ENCODE measurements around the gene DNAH5. TPM values are rescaled to one million over a fixed set of nuclear protein-coding genes. Genes with fewer than 3 reads are reported as not detected.

DNAH5 gene
- total RNA-seq, 1 donor from 2014 or later = 13.8 TPM

DNA sequence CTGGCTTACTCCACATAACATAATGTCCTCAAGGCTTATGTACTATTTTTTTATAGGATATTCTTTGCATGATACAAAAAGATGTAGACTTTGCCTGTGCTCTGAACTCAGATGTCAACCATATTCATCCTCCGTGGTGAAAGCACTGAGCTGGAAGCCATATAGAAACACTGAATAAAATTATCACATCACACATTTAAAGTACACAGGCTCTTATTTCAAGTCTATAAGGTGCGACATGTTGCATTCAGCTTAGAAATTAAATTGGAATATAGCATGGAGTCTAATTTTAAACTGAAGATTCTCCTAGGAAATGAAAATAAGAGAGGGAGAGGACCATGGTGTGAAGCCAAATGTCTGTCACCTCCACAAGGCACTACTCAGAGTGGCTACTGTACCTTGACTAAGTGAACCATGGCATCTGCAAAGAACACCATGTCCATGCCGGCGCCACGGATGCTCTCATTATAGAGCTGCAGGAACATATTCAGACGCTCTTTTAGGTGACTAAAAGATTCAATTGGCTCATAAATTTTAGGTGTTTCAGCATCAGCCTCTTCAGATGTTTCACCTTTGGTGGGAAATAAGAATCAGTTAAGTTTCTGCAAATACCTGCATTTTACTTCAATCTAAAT, 158.6 kb downstream of the DNAH5 start:
- Histone ChIP-seq H3K9me3 (no peaks in the 10 kb centered on the region), H3K27me3 (ENCODE audit: low read depth) (no peaks in the 10 kb centered on the region), H3K4me1 (no peaks in the 10 kb centered on the region), H3K4me3 (no peak overlapping the region), H3K27ac (no peak overlapping the region), H3K36me3 (no peaks in the 10 kb centered on the region)
- intact Hi-C loops (cut with DNase I) = no loop called here
- ATAC-seq = no peak
- no peak for DNase-seq
- TF ChIP-seq, protein P1, sequence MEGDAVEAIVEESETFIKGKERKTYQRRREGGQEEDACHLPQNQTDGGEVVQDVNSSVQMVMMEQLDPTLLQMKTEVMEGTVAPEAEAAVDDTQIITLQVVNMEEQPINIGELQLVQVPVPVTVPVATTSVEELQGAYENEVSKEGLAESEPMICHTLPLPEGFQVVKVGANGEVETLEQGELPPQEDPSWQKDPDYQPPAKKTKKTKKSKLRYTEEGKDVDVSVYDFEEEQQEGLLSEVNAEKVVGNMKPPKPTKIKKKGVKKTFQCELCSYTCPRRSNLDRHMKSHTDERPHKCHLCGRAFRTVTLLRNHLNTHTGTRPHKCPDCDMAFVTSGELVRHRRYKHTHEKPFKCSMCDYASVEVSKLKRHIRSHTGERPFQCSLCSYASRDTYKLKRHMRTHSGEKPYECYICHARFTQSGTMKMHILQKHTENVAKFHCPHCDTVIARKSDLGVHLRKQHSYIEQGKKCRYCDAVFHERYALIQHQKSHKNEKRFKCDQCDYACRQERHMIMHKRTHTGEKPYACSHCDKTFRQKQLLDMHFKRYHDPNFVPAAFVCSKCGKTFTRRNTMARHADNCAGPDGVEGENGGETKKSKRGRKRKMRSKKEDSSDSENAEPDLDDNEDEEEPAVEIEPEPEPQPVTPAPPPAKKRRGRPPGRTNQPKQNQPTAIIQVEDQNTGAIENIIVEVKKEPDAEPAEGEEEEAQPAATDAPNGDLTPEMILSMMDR (IDR thresholded peaks at IDR 0.05) = no peak

DNA sequence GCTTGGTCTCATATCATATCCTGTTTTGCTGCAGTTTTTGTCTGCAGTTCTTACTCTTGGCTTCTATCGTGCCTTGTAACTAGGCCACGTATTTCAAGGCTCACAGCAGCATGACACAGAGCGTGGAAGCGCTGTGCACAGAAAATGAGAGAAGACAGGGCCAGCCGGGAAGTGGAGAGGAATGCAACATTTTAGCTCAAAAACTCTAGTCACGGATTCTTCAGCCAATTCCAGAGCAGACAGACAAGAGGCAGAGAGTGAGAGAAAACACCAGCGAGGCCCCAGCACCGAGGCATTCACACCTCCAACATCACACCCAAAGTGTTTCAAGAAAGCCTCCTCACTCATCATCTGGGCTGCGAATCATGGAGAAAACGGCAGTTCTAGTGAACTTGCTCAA, 160.8 kb downstream of the DNAH5 start:
- Histone ChIP-seq H3K27ac (no peak overlapping the region), H3K4me3 (no peak overlapping the region), H3K9me3 (no peaks in the 10 kb centered on the region), H3K27me3 (ENCODE audit: low read depth) (no peaks in the 10 kb centered on the region), H3K4me1 (no peaks in the 10 kb centered on the region), H3K36me3 (no peaks in the 10 kb centered on the region)
- ATAC-seq (no peak), DNase-seq (no peak)
- intact Hi-C loops (cut with DNase I) = no loop called here
- TF ChIP-seq, protein P1 (IDR thresholded peaks at IDR 0.05) = no peak

DNA sequence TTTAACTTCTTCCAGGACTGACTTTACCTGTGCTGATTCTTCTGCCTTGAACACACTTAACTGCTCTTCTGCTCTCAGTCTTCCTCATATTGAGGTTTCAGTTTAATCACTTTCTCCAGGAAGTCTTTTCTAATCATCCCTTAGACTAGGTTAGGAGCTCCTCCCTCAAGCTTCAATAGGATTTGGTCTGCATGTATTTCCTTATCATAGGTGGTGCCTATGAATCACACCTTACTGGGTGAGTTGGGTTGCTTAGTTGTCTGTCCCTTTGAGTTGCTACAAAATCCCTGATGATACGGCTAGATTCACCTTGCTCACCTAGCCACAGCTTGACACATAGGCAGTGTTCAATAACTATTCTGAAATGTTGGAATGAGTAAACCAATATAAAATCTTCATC, 164.4 kb downstream of the DNAH5 start:
- Histone ChIP-seq H3K36me3 (no peaks in the 10 kb centered on the region), H3K9me3 (no peaks in the 10 kb centered on the region), H3K27me3 (ENCODE audit: low read depth) (no peaks in the 10 kb centered on the region), H3K27ac (no peak overlapping the region), H3K4me3 (no peak overlapping the region), H3K4me1 (no peaks in the 10 kb centered on the region)
- intact Hi-C loops (cut with DNase I) = no loop called here
- ATAC-seq = no peak
- DNase-seq = no peak
- TF ChIP-seq, protein P1 (IDR thresholded peaks at IDR 0.05) = no peak

DNA sequence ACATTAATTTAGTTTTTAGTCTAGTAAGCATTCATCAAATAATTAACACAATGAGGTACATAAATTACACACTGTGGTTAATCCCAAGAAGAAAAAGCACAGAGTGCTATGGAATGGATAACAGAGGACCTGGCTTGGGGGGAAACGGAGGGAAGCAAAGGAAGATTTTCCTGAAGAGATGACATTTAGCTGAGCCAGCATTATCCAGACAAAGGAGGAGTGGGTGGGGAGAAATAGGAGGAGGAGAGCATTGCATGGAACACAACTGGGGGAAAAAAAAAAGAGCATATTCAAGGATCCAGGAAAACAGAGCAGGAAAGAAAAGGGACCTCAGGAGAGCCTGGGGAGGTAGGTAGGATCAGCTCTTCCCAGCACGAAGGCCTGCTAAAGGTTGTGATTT, 170.8 kb downstream of the DNAH5 start:
- Histone ChIP-seq H3K27me3 (ENCODE audit: low read depth) (no peaks in the 10 kb centered on the region), H3K4me1 (no peaks in the 10 kb centered on the region), H3K36me3 (no peaks in the 10 kb centered on the region), H3K27ac (no peak overlapping the region), H3K4me3 (no peak overlapping the region), H3K9me3 (no peaks in the 10 kb centered on the region)
- intact Hi-C loops (cut with DNase I) = no loop called here
- TF ChIP-seq, protein P1 (IDR thresholded peaks at IDR 0.05) = no peak
- ATAC-seq = no peak
- no peak for DNase-seq

DNA sequence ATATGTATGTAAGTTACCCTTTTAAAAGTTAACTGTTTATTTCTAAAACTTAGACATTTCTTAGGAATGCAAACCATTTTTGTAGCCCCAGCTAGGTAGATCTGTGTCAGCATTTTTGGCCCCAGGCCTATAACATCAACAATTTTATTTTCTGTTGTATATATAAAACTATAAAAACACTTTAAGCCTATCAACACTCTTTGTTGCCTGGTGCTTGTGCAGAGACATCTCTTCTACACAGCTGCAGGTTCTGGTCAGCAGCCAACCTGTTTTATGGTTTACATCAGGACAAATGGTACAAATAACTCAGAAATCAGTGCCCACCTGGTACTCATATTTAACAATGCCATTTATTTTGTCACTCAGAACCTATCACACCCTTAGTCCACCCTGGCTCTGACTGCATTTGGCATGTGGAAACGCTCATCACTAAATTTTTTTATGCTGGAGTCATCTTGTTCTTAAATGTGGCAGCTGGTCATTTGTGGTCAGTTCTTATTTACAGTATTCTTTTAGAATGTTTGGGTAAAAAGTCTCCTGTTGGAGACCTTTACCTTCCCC, 173.4 kb downstream of the DNAH5 start:
- Histone ChIP-seq H3K27ac (no peak overlapping the region), H3K4me3 (no peak overlapping the region), H3K36me3 (no peaks in the 10 kb centered on the region), H3K4me1 (no peaks in the 10 kb centered on the region), H3K9me3 (no peaks in the 10 kb centered on the region), H3K27me3 (ENCODE audit: low read depth) (no peaks in the 10 kb centered on the region)
- TF ChIP-seq, protein P1 (IDR thresholded peaks at IDR 0.05) = no peak
- intact Hi-C loops (cut with DNase I) = no loop called here
- ATAC-seq = no peak
- no peak for DNase-seq
